ENCODE results near the gene GCSH.
A peak's percentile ranks its signal among the peaks of the same experiment; 100 is the strongest.

Gene GCSH

DNA sequence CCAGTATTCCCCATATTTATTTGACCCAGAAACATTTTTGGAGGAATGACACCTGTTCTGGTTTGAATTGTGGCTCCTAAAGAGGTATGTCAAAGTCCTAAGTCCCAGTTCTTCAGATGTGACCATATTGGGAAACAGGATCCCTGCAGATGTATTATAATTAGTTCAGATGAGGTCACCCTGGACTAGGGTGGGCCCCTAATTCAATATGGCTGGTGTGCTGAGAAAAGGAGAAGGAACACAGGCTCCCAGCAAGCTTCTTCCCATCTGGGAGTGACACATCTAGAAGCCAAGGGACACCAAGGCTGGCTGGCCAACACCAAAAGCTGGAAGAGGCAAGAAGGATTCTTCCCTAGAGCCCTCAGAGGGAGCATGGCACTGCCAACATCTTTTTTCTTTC lies 3.8 kb upstream of the GCSH start:
- no peak for DNase-seq

DNA sequence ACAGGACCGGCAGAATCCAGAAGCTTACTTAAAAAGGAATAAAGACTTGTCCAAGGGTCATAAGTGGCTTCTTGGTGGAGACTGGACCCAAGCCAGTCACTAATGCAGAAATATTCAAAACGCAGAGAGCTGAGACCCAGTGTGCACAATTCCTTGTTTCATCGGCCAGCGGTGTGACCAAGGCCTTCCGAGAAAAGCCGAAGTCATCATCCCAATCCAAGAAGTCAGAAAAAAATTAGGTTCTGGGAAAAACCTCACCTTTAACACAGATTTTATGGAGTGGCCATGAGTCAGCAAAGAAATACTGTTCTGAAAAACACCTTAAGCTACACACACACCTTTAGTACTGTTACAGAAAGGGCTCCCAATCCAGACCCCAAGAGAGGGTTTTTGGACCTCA lies 1.0 kb upstream of the GCSH start:
- DNase-seq = no peak

DNA sequence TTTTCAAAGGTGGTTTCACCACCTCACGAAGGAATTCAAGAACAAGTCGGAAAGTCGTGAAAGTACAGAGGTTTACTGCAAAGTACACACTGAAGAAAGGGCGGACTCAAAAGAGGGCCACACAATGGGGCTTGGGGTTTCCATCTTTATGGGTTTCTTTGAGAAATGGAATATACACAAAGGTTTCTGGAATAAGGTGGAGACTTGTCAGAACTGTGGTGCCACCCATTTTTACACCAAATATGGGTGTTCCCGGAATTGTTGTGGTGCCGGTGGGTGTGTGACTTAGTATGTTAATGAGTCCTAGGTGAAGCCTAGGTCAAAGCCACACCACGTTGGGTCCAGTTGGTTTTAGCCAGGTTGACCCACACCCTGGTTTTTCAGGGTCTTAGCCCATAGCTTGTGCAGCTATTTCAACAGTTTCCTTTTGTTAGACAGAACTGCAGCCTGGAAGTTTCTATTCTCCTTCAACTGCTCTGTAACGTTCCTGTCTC lies 567 bp upstream of the GCSH start:
- DNase-seq = no peak

- no peak for DNase-seq
Observed at GRCh38 chr16:81095653-81095952, 592 bp downstream of the GCSH start.

DNA sequence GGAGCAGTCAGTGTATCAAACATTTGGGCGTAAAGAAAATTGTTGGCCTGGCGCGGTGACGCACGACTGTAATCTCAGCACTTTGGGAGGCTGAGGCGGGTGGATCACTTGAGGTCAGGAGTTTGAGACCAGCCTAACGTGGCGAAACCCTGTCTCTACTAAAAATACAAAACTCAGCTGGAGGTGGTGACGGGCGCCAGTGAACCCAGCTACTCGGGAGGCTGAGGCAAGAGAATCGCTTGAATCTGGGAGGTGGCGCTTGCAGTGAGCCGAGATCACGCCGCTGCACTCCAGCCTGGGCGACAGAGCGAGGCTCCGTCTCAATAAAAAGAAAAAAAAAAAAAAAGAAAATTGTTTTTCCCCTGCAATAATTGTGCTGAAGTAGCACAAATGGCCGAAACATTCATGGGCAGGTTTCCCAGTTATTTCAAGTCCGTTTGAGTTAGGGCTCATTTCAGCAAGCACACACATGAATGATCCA lies 1.4 kb downstream of the GCSH start:
- no peak for DNase-seq

DNA sequence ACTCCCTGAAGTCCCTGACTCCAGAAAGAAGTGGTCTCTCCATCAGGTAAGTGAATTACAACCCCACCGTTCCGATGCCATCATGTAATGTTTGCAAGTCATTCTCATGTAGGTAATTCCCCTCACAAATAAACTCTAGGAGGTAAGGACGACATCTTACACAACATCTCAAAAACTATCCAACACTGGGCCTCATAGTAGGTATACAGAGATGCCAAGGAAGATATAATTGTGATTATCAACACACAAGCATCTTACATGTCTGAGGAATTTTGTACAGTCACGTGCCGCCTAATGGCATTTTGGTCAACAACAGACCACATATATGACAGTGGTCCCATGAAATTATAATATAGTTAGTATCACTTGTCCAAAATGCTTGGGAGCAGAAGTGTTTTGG lies 7.4 kb downstream of the GCSH start:
- no peak for DNase-seq

- no peak for DNase-seq
Observed at GRCh38 chr16:81081014-81081413, 15.2 kb downstream of the GCSH start.

- DNase-seq = no peak
Observed at GRCh38 chr16:81080233-81080632, 16.0 kb downstream of the GCSH start.

- DNase-seq = peak; percentile 93
Observed at GRCh38 chr16:81077076-81077940, 18.9 kb downstream of the GCSH start, which contains the start of gene C16orf46. Gene C16orf46, minus strand, starts transcription at chr16:81077238. Its CDS starts 13,283 bp downstream, at chr16:81063955.

GRCh38 chr16:81076566-81077075 lies 19.6 kb downstream of the GCSH start:
- peak; percentile 93 for DNase-seq

- no peak for DNase-seq
Observed at GRCh38 chr16:81073560-81074330, 22.4 kb downstream of the GCSH start.

- DNase-seq = no peak
Observed at GRCh38 chr16:81071805-81072204, 24.4 kb downstream of the GCSH start.

DNA sequence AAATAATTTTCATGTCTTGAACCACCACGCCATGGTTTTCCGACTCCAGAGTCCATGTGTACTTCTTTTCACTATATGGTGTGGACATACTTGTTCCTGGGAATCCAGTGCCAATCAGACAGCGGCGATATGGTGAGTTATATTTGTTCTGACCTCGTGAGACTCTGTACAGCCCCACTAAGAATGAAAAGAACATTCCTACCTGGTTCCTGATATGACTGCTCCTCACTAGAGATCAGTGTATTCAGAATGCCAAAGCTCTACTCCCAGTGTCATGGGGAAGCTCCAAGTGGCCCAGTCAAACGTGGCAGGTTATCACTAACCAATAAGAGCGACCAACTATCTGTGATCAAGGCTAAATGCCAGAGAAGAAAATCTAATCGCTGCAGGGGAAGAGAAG lies 25.2 kb downstream of the GCSH start:
- no peak for DNase-seq

DNA sequence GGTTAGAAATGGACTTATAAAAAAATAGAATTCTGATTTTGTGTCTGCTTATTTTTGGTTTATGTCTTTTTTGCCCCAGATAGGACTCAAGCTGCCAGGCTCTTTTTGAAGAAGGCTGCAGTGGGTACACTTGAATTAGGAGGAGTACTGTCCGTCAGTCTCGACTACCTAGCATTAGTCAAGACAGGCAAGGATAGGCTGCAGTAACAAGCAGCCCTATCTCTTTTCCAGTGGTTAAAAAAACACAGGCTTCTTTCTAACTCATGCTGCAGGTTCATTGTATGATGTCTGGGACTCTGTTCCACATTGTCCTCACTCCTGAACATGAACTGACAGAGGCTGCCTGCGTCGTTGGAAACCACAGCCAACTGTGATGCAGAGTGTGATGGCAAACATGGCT lies 27.1 kb downstream of the GCSH start:
- no peak for DNase-seq

GRCh38 chr16:81067166-81067565 lies 29.0 kb downstream of the GCSH start:
- no peak for DNase-seq

DNA sequence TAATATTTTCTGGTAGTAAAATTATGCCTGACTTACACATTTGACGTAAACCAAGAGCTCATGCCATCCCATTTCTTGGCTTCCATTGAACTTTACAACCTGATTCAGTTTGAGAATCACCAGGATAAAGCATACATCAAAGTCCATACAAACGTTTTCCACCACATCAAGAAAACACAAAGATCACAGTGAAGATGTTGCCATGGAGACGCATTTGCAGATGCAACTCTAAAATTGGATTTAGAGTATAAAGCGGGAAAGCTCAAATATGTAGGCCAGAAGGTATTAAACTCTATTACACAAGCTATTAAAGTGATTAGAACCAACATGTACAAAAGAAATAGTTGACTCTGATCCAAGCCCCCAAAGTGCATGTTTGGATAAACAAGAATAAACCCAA lies 29.5 kb downstream of the GCSH start:
- no peak for DNase-seq

- no peak for DNase-seq
Observed at GRCh38 chr16:81061871-81062608, 34.2 kb downstream of the GCSH start.

- DNase-seq = no peak
Observed at GRCh38 chr16:81061307-81061640, 34.9 kb downstream of the GCSH start.

DNA sequence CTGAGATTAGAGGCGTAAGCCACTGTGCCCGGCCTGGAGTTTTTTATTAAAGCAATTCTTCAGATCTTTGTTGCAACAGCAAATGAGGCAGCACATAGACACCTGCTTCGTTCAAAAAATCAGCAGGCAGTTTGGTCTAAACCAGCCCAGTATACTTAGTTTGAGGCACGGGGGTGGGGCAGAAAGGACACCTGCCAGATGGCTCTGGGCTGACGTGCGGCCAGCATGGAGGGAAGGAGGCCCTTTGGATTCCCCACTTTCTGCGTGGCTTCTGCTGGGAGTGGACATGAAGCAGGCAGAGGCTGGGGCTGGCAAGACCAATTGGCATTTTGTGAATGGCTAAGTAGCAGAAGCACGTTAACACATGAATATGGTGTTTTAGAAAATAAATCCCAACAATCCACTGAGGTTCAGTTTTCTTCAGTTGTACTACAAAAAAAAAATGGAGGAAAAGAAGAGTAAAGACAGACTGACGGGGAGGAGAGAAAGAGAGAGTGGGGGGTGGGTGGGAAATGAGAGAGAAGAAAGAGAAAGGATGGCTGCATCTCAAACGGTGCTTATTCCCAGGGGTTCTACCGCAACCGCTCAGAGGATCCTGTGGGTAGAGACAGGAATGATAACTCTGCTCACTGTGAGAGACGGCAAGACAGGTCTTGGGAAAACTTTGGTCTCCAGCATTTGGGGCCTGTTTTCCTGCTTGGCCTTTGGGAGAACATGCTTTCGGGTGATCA lies 35.5 kb downstream of the GCSH start:
- no peak for DNase-seq

DNA sequence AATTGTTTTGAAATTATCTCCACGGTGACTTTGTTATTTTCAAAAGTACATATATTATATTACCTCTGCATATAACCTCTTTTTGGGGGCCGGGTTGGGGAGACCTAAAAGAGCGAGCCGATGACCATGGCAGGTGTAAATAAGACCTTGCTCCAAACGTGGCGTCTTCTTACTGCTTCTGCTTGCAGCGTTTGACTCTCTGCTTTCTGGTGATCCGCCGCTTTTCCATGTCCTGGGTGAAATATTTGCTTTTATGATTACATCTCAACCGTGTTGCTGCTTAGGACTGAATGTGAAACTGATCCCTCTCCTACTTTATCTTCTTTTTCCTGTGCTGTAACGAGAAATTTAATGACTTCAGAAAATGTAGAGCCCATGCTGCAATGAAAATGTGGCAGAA lies 42.4 kb downstream of the GCSH start:
- no peak for DNase-seq

DNA sequence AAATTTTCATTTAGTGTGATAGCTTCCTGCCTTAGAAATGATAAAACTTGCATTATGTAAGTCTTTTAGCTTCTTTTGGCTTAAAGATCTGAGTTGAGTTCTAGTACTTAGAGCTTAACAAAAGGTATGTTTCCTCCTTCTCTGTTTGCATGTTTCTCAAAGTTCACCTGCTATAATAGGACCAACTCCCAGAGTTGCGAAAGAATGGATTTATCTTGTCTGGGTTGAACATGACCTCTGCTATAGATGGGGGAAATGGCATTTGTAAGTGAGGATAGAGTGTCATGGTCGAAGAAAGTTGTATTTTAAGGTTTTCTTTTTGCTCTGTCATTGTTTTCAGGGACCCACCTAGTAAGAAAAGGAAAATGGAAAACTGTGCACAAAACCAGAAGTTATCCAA lies 53.4 kb downstream of the GCSH start:
- no peak for DNase-seq

- DNase-seq = no peak
Observed at GRCh38 chr16:81041696-81042095, 54.5 kb downstream of the GCSH start.

DNA sequence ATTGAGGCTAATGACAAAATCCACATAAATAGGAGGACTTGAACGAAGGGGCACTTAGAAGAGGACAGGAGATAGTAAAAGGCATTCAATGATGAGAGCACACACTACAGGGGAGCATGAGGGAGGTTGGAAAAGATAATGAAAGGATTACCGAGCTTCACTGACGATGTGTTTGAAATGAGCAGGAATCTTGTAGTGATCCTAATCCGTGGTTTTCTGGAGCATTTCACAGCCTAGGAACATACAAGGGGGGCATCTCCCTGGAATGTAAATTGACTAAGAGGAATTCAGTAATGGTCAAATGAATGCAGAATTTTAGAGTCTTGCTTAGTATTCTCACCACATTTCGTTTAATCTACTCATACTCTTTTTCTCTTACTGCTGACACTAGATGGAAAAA lies 55.4 kb downstream of the GCSH start:
- DNase-seq = no peak
